ENCODE measurements around the gene RAB40A. TPM values are rescaled to one million over a fixed set of nuclear protein-coding genes. Genes with fewer than 3 reads are reported as not detected.

Gene RAB40A
- total RNA-seq, result not detected in 2 replicates

GRCh38 chrX:103519389-103519788 is at the start of gene RAB40A:
Gene RAB40A, minus strand, starts transcription at chrX:103519489. Its CDS starts 18,733 bp downstream, at chrX:103500756.
- no peak within 1 kb of the TSS for H3K4me3 Mint-ChIP-seq (ENCODE audit: low read depth)
- no peaks in the 10 kb centered on the region for H3K27me3 Mint-ChIP-seq (ENCODE audit: low read depth)
- no peaks in the 10 kb centered on the region for H3K4me1 Mint-ChIP-seq (ENCODE audit: low read depth)
- intact Hi-C loops (cut with micrococcal nuclease), result no loop called here
- H3K36me3 Mint-ChIP-seq (ENCODE audit: low read depth), result no peaks in the 10 kb centered on the region
- no peak for DNase-seq (ENCODE audit: low spot score)
- H3K27ac Mint-ChIP-seq, result no peak within 1 kb of the TSS
- H3K9me3 Mint-ChIP-seq, result no peaks in the 10 kb centered on the region

- Mint-ChIP-seq H3K4me1 (ENCODE audit: low read depth) (no peaks in the 10 kb centered on the region), H3K36me3 (ENCODE audit: low read depth) (no peaks in the 10 kb centered on the region), H3K27ac (no peak overlapping the region), H3K9me3 (no peaks in the 10 kb centered on the region), H3K4me3 (ENCODE audit: low read depth) (no peak overlapping the region), H3K27me3 (ENCODE audit: low read depth) (peaks cover 7% of the 10 kb centered on the region)
- intact Hi-C loops (cut with micrococcal nuclease), result no loop called here
- no peak for DNase-seq (ENCODE audit: low spot score)
Measured at GRCh38 chrX:103565752-103566151, 46.5 kb upstream of the RAB40A start.

GRCh38 chrX:103565197-103565596 is 45.9 kb upstream of the RAB40A start:
- intact Hi-C loops (cut with micrococcal nuclease), result no loop called here
- no peak for DNase-seq (ENCODE audit: low spot score)
- Mint-ChIP-seq H3K9me3 (no peaks in the 10 kb centered on the region), H3K36me3 (ENCODE audit: low read depth) (no peaks in the 10 kb centered on the region), H3K27ac (no peak overlapping the region), H3K4me1 (ENCODE audit: low read depth) (no peaks in the 10 kb centered on the region), H3K4me3 (ENCODE audit: low read depth) (no peak overlapping the region), H3K27me3 (ENCODE audit: low read depth) (peaks cover 12% of the 10 kb centered on the region)

GRCh38 chrX:103562801-103563200 is 43.5 kb upstream of the RAB40A start:
- intact Hi-C loops (cut with micrococcal nuclease), result no loop called here
- H3K4me1 Mint-ChIP-seq (ENCODE audit: low read depth), result no peaks in the 10 kb centered on the region
- DNase-seq (ENCODE audit: low spot score), result no peak
- H3K36me3 Mint-ChIP-seq (ENCODE audit: low read depth), result no peaks in the 10 kb centered on the region
- H3K27ac Mint-ChIP-seq, result no peak overlapping the region
- H3K27me3 Mint-ChIP-seq (ENCODE audit: low read depth), result peaks cover 11% of the 10 kb centered on the region
- H3K4me3 Mint-ChIP-seq (ENCODE audit: low read depth), result no peak overlapping the region
- no peaks in the 10 kb centered on the region for H3K9me3 Mint-ChIP-seq

GRCh38 chrX:103560256-103560655 is 41.0 kb upstream of the RAB40A start:
- Mint-ChIP-seq H3K27ac (no peak overlapping the region), H3K36me3 (ENCODE audit: low read depth) (no peaks in the 10 kb centered on the region), H3K9me3 (no peaks in the 10 kb centered on the region), H3K4me1 (ENCODE audit: low read depth) (no peaks in the 10 kb centered on the region), H3K4me3 (ENCODE audit: low read depth) (no peak overlapping the region), H3K27me3 (ENCODE audit: low read depth) (peaks cover 16% of the 10 kb centered on the region)
- no peak for DNase-seq (ENCODE audit: low spot score)
- intact Hi-C loops (cut with micrococcal nuclease), result no loop called here

GRCh38 chrX:103556963-103557612 is 37.8 kb upstream of the RAB40A start:
- peaks cover 5% of the 10 kb centered on the region for H3K4me1 Mint-ChIP-seq (ENCODE audit: low read depth)
- H3K9me3 Mint-ChIP-seq, result no peaks in the 10 kb centered on the region

GRCh38 chrX:103554687-103555424 is 35.6 kb upstream of the RAB40A start:
- DNase-seq (ENCODE audit: low spot score), result peak; percentile 52
- Mint-ChIP-seq H3K4me1 (ENCODE audit: low read depth) (peaks cover 5% of the 10 kb centered on the region), H3K4me3 (ENCODE audit: low read depth) (peak overlapping the region; percentile 89), H3K27ac (peak overlapping the region; percentile 87), H3K27me3 (ENCODE audit: low read depth) (peaks cover 6% of the 10 kb centered on the region), H3K9me3 (no peaks in the 10 kb centered on the region), H3K36me3 (ENCODE audit: low read depth) (no peaks in the 10 kb centered on the region)
- intact Hi-C loops (cut with micrococcal nuclease), result no loop called here

More at GRCh38 chrX:103556963-103557612, 37.8 kb upstream of the RAB40A start:
- no peak for DNase-seq (ENCODE audit: low spot score)
- peaks cover 11% of the 10 kb centered on the region for H3K27me3 Mint-ChIP-seq (ENCODE audit: low read depth)
- H3K27ac Mint-ChIP-seq, result no peak overlapping the region
- intact Hi-C loops (cut with micrococcal nuclease), result no loop called here
- H3K4me3 Mint-ChIP-seq (ENCODE audit: low read depth), result no peak overlapping the region
- no peaks in the 10 kb centered on the region for H3K36me3 Mint-ChIP-seq (ENCODE audit: low read depth)

- Mint-ChIP-seq H3K36me3 (ENCODE audit: low read depth) (no peaks in the 10 kb centered on the region), H3K27me3 (ENCODE audit: low read depth) (peaks cover 4% of the 10 kb centered on the region), H3K4me1 (ENCODE audit: low read depth) (peaks cover 5% of the 10 kb centered on the region), H3K9me3 (no peaks in the 10 kb centered on the region), H3K27ac (no peak overlapping the region), H3K4me3 (ENCODE audit: low read depth) (no peak overlapping the region)
- DNase-seq (ENCODE audit: low spot score), result no peak
- intact Hi-C loops (cut with micrococcal nuclease), result no loop called here
Measured at GRCh38 chrX:103552236-103552635, 32.9 kb upstream of the RAB40A start.

- intact Hi-C loops (cut with micrococcal nuclease), result no loop called here
- no peaks in the 10 kb centered on the region for H3K27me3 Mint-ChIP-seq (ENCODE audit: low read depth)
- H3K9me3 Mint-ChIP-seq, result no peaks in the 10 kb centered on the region
- H3K27ac Mint-ChIP-seq, result no peak overlapping the region
- no peak for DNase-seq (ENCODE audit: low spot score)
- H3K4me3 Mint-ChIP-seq (ENCODE audit: low read depth), result no peak overlapping the region
- H3K4me1 Mint-ChIP-seq (ENCODE audit: low read depth), result peaks cover 5% of the 10 kb centered on the region
- no peaks in the 10 kb centered on the region for H3K36me3 Mint-ChIP-seq (ENCODE audit: low read depth)
Measured at GRCh38 chrX:103550415-103551051, 31.2 kb upstream of the RAB40A start.

- Mint-ChIP-seq H3K9me3 (no peaks in the 10 kb centered on the region), H3K36me3 (ENCODE audit: low read depth) (no peaks in the 10 kb centered on the region), H3K4me1 (ENCODE audit: low read depth) (peaks cover 3% of the 10 kb centered on the region), H3K27ac (no peak overlapping the region), H3K4me3 (ENCODE audit: low read depth) (no peak overlapping the region), H3K27me3 (ENCODE audit: low read depth) (no peaks in the 10 kb centered on the region)
- no peak for DNase-seq (ENCODE audit: low spot score)
- intact Hi-C loops (cut with micrococcal nuclease), result no loop called here
Measured at GRCh38 chrX:103549916-103550315, 30.6 kb upstream of the RAB40A start.

GRCh38 chrX:103540145-103540544 is 20.9 kb upstream of the RAB40A start:
- Mint-ChIP-seq H3K27ac (no peak overlapping the region), H3K9me3 (no peaks in the 10 kb centered on the region), H3K4me1 (ENCODE audit: low read depth) (no peaks in the 10 kb centered on the region), H3K27me3 (ENCODE audit: low read depth) (no peaks in the 10 kb centered on the region), H3K4me3 (ENCODE audit: low read depth) (no peak overlapping the region), H3K36me3 (ENCODE audit: low read depth) (no peaks in the 10 kb centered on the region)
- DNase-seq (ENCODE audit: low spot score), result no peak
- intact Hi-C loops (cut with micrococcal nuclease), result no loop called here

- Mint-ChIP-seq H3K4me1 (ENCODE audit: low read depth) (no peaks in the 10 kb centered on the region), H3K27ac (no peak overlapping the region), H3K36me3 (ENCODE audit: low read depth) (no peaks in the 10 kb centered on the region), H3K27me3 (ENCODE audit: low read depth) (no peaks in the 10 kb centered on the region), H3K9me3 (no peaks in the 10 kb centered on the region), H3K4me3 (ENCODE audit: low read depth) (no peak overlapping the region)
- no peak for DNase-seq (ENCODE audit: low spot score)
- intact Hi-C loops (cut with micrococcal nuclease), result no loop called here
Measured at GRCh38 chrX:103539695-103540094, 20.4 kb upstream of the RAB40A start.

GRCh38 chrX:103538728-103539127 is 19.4 kb upstream of the RAB40A start:
- Mint-ChIP-seq H3K27me3 (ENCODE audit: low read depth) (no peaks in the 10 kb centered on the region), H3K27ac (no peak overlapping the region), H3K9me3 (no peaks in the 10 kb centered on the region), H3K4me1 (ENCODE audit: low read depth) (peaks cover 1% of the 10 kb centered on the region), H3K4me3 (ENCODE audit: low read depth) (no peak overlapping the region), H3K36me3 (ENCODE audit: low read depth) (no peaks in the 10 kb centered on the region)
- no peak for DNase-seq (ENCODE audit: low spot score)
- intact Hi-C loops (cut with micrococcal nuclease), result no loop called here
